GM18502 (cell line): ENCODE results near the gene IER3IP1.
"Not testable (repeated sequence)": the region's sequence is repeated elsewhere in the genome, so short reads cannot be mapped to it uniquely, and the experiment has no call there.

Experiments
- ATAC-seq: cut with Tn5 transposase; IDR thresholded peaks from one replicate; pipeline ENCODE4 v1.9.1; 2021; ENCODE audit warnings: mild to moderate bottlenecking; ENCODE audit not compliant: unreplicated experiment, poor library complexity

Gene IER3IP1

GRCh38 chr18:47163241-47163640 is 12.9 kb downstream of the IER3IP1 start:
- peak; percentile 85 for ATAC-seq

GRCh38 chr18:47160256-47160655 is 15.9 kb downstream of the IER3IP1 start:
- no peak for ATAC-seq

GRCh38 chr18:47158404-47158803 is 17.8 kb downstream of the IER3IP1 start:
- not testable (repeated sequence) for ATAC-seq

GRCh38 chr18:47151439-47151838 is 24.7 kb downstream of the IER3IP1 start:
- no peak for ATAC-seq

- ATAC-seq = peak; percentile 8
Measured at GRCh38 chr18:47150824-47151366, 25.3 kb downstream of the IER3IP1 start.

- peak; percentile 91 for ATAC-seq
Measured at GRCh38 chr18:47150029-47150823, 25.9 kb downstream of the IER3IP1 start, which contains the start of gene HDHD2. Gene HDHD2 (minus strand): TSS chr18:47150500. CDS start chr18:47136439, 14,061 bp downstream.

- no peak for ATAC-seq
Measured at GRCh38 chr18:47149457-47150028, 26.6 kb downstream of the IER3IP1 start.

- no peak for ATAC-seq
Measured at GRCh38 chr18:47146206-47146605, 30.0 kb downstream of the IER3IP1 start.

- no peak for ATAC-seq
Measured at GRCh38 chr18:47143899-47144485, 32.2 kb downstream of the IER3IP1 start.

GRCh38 chr18:47143153-47143552 is 33.0 kb downstream of the IER3IP1 start:
- ATAC-seq = no peak

GRCh38 chr18:47141289-47141688 is 34.9 kb downstream of the IER3IP1 start:
- ATAC-seq = no peak

GRCh38 chr18:47121146-47121545 is 55.0 kb downstream of the IER3IP1 start:
- no peak for ATAC-seq

GRCh38 chr18:47120428-47120827 is 55.7 kb downstream of the IER3IP1 start:
- peak; percentile 99 for ATAC-seq

GRCh38 chr18:47118981-47119380 is 57.2 kb downstream of the IER3IP1 start:
- ATAC-seq = no peak

GRCh38 chr18:47115205-47115604 is 61.0 kb downstream of the IER3IP1 start:
- ATAC-seq = no peak

GRCh38 chr18:47113796-47114540 is 62.2 kb downstream of the IER3IP1 start:
- no peak for ATAC-seq

- no peak for ATAC-seq
Measured at GRCh38 chr18:47110492-47111274, 65.5 kb downstream of the IER3IP1 start.

GRCh38 chr18:47109720-47110119 is 66.4 kb downstream of the IER3IP1 start:
- ATAC-seq = no peak

GRCh38 chr18:47108998-47109405 is 67.2 kb downstream of the IER3IP1 start:
- ATAC-seq = no peak

- ATAC-seq = no peak
Measured at GRCh38 chr18:47108373-47108772, 67.8 kb downstream of the IER3IP1 start.
